ENCODE results near the gene CDC34.

Gene CDC34

DNA sequence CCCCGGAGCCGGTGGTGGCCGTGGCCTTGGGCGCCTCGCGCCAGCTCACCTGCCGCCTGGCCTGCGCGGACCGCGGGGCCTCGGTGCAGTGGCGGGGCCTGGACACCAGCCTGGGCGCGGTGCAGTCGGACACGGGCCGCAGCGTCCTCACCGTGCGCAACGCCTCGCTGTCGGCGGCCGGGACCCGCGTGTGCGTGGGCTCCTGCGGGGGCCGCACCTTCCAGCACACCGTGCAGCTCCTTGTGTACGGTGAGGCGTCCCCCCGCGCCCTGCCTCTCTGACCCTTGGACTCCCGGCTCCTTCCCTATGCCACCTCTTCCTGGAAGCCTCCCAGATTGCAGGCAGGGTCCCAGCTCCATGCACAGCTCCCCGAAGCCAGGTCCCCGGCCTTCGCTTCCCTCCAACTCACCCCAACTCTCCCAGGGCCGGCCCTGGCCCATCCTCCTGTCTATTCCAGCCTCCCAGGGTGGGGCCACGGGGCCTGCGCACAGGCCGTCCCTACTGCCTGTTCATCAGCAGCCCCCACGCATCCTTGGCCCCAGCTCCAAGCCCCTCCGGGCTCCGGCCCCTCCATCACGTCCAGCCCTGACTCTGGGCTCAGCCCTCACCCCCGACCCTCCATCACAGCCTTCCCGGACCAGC is 33.6 kb upstream of the CDC34 start:
- no peak for DNase-seq

DNA sequence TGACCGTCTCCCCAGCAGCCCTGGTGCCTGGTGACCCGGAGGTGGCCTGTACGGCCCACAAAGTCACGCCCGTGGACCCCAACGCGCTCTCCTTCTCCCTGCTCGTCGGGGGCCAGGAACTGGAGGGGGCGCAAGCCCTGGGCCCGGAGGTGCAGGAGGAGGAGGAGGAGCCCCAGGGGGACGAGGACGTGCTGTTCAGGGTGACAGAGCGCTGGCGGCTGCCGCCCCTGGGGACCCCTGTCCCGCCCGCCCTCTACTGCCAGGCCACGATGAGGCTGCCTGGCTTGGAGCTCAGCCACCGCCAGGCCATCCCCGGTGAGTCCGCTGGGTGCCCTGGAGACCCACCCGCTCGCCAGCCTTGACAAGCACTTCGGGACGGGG is 33.1 kb upstream of the CDC34 start:
- DNase-seq = no peak

DNA sequence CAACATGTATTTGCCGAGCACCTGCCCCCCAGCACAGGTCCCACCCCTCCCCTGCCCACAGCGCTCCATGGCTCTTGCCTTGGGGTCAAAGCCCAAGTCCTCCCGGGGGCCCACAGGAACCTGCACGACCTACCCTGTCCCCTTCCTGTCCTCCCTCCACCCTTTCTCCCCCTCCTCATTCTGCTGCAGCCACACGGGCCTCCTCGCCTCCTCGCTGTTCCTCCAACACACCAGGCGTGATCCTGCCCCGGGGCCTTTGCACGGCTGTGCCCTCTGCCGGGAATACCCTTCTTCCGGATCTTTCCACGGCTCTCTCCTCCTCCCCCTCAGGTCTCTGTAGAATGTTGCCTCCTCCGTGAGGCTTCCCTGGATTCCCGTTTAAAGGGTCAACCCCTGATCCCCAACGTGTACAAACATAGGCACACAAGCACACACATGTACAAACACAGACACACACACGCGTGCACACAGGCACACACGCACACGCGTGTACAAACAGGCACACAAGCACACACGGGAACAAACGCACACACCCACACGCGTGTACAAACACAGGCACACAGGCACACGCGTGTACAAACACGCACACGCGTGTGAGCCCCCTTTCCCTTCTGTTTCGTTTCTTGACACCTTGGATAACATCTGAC is 32.5 kb upstream of the CDC34 start:
- no peak for DNase-seq

DNA sequence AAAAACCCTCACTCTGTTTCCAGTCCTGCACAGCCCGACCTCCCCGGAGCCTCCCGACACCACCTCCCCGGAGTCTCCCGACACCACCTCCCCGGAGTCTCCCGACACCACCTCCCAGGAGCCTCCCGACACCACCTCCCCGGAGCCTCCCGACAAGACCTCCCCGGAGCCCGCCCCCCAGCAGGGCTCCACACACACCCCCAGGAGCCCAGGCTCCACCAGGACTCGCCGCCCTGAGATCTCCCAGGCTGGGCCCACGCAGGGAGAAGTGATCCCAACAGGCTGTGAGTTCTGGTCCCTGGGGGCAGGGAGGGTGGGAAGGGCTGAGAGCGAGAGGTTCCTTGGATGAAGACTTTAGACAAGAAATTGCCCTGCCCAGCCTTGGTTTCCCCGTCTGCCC is 29.9 kb upstream of the CDC34 start:
- DNase-seq = no peak

DNA sequence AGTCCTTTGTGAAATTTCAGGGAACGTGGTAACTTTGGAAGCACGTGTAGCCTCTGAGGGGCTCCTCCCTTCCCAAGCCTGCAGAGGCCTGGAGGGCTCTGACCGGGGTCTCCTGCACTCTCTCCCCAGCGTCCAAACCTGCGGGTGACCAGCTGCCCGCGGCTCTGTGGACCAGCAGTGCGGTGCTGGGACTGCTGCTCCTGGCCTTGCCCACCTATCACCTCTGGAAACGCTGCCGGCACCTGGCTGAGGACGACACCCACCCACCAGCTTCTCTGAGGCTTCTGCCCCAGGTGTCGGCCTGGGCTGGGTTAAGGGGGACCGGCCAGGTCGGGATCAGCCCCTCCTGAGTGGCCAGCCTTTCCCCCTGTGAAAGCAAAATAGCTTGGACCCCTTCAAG is 26.9 kb upstream of the CDC34 start:
- DNase-seq = no peak

DNA sequence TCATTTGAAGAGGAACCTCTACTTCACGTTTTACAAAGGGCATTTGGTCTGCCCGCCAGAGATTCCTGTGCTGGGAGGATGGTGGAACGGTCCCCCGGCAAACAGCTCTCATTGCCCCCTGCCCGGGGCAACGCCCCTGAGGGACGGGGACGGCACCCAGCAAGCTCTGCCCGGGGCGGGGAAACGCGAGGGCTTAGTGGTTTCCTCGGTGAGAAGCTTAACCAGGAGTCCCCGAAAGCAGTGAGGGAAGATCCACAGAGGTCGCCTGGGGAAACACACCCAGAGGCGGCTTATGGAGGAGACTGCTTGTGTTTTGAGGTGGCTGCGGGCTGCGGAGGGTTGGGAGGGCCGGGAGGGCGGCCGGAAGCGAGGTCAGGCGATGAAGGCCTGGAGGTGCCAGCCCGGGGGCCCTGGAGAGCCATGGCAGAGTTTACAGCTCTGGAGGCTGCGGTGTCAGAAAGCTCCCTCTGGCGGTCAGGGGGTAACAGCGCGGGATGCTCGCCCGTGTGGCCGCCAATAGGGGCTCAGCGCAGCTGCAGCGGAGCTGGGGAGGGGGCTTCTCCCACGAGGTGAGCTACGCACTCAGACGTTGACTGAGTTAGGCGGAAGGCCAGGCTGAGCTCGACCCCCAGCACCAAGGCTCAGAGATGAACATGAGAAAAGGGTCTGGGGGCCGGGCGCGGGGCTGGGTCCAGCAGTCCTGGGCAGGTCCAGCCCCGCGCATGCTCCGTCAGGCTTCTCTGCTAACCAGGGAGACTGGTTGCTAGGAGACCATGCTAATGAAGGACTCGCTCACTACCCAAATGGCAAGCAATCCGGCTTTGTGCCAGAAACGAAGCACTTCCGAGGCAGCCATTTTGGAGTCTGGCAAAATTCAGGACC is 24.9 kb upstream of the CDC34 start:
- DNase-seq = peak; percentile 94

DNA sequence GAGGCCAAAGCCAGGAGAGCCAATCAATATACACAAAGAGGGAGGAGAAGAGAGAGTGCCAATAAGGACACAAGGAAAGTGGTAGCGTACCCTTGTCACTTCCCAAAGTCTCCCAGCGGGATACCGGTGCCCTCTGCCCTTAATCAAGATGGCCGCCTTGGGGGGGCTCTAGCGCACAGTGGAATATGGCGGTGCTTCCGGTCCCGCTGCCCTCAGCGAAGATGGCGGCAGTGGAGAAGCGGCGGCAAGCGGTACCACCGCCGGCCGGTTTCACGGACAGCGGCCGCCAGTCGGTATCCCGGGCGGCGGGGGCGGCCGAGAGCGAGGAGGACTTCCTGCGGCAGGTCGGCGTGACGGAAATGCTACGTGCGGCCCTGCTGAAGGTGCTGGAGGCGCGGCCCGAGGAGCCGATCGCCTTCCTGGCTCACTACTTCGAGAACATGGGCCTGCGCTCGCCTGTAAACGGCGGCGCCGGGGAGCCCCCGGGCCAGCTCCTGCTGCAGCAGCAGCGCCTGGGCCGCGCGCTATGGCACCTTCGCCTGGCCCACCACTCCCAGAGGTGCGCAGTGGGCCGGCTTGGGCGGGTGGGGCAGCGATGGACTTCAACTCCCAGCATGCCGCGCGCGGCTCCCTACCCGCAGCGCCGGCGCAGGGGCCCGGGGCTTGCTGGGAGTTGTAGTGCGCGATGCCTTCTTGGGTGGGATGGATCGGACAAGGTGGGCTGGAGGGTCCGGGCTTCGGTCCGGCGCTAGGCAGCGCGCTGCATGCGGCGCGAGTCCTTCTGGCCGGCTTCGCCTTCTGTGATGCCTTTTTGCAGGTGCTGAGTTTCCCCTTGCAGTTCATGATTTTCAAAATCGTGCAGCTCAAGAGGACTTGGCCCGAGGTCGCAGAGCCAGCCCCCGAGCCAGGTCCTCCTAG is 24.0 kb upstream of the CDC34 start, which contains the start of gene TPGS1:
TPGS1 (plus strand) TSS at position 212 of the 918 bp plus-strand sequence; CDS start at position 222, 10 bp downstream.
- DNase-seq = peak; percentile 90

DNA sequence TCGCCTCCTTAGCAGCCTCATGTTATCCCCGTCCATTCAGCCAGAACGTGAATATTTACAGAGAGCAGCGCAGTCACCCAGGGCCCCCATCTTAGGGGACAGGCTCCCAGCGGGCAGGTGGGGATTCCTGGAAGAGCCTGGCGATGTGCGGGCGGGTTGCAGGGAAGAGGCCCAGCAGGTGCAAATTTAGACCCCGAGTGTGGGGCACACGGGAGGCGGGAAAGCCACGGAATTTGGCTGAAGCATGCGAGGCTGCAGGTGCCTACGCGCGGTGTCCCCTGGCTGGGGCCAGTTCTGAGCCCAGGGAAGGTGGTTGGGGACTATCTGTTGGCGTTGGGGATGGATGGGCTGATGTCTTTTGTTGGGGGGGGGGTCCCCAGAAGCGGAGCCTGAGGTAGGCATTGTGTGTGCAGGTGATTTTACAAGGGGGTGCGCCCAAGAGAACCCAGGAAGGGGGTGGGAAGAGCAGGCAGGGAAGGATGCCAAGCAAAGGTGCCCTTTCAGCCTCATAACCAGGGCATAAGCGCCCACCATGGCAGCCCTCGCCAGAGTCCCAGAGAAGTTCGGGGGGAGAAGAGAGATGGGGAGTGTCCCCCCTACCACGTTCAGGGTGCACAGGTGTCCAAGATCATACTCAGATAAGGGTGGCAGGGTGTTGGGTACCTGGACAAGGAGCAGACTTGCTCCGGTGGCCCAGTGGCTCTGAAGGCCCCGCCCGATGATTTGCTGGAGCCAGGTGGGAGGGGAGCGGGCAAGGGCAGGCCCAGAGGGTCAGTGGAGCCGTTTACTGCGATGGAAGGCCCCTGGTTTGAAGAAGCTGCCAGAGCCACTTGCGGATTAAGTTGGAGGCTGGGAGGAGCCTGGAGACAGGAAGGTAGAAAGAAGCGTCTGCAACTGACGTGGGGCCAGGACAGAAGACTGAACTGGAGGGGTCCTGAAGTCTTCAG is 23.1 kb upstream of the CDC34 start:
- DNase-seq = no peak

DNA sequence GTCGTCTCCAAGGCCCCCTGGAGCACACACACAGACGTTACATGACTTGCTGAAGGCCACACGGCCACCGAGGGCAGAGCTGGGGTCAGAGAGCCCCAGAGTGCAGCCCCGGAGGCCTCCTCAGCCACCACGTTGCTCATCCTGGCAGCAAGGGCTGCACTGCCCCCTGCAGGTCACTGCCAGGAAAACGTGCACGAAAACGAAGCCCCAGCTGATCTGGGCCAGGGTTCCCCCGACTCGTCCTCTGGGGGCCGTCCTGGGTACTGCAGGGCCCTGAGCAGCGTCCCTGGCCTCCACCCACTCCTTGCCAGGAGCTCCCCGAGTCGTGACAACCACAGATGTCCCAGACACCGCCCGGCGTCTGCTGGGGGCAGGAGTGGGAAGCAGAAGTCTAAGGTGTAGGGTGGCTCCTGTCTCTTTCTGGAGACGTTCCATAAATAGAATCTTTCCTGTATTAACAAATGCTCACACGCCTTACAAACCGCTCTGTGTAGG is 20.9 kb upstream of the CDC34 start:
- DNase-seq = peak; percentile 92

DNA sequence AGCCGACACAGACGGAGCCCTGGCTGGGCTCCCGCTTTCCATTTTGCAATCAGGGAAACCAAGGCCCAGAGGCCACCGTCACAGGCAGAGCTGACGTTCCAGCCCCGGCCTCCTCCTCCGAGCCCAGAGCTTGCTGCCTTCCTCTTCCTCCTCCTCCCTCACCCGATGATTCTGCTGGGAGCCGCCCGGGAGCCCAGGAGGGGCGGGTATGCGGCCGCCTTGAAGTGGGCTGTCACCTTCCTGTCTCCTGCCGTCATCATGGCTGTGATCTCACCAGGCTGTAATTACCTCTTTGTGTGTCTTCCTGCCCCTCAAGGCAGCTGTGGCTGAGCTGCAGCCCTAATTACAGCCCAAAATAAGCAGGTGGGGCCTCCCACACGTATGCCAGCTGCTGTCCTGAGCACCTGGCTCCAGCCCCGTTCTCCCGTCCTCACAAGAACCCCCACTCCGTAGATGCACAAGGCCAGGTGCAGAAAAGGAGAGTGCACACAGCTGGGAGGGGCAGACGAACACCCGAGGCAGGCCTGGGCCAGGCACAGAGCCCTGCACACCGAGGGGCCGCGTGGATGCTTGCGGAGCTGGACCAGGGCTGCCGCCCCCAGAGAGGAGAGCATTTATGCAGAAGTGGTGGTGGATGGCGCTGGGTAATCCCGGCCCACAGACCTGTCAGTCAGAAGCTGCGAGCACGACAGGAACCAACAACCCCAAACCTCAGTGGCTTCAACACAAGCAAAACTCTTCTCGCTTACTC is 20.3 kb upstream of the CDC34 start:
- DNase-seq = peak; percentile 65

DNA sequence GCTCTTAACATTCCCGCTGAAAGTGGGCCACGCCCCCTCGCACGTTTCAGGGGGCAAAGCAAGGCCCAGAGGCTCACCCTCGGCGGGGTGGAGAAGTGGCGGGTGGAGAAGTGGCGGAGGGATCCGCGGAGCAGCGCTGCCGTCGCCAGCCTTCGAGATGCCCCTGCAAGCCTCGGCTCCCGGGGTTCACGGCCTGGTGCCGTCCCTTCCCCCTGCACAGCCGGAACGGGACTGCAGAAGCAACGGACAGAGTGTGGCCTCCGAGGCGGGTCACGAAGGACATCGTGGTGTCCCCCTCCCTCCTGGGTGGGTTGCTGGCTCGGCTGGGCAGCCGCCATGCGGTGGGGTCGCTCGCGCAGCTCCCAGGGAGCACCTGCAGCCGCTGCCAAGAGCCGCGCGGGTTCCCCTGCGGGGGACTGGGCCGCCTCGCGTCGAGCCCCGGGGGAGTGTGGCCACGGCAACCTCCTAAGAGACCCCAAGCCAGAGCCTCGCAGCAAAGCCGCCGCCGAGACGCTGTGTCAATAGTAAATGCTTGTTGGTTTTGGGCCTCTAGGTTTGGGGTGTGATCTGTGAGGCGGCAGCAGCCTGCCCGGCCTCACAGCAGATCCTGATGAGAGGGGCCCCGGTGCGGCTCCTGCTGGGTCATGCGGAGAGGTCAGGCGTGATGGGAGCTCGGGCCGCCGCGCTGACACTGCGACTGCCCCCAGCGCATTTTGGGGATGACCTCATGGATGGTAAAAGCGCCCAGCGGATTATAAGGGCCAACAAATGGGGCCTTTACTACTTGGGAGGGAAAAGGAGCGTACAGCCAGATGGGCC is 18.8 kb upstream of the CDC34 start:
- no peak for DNase-seq

DNA sequence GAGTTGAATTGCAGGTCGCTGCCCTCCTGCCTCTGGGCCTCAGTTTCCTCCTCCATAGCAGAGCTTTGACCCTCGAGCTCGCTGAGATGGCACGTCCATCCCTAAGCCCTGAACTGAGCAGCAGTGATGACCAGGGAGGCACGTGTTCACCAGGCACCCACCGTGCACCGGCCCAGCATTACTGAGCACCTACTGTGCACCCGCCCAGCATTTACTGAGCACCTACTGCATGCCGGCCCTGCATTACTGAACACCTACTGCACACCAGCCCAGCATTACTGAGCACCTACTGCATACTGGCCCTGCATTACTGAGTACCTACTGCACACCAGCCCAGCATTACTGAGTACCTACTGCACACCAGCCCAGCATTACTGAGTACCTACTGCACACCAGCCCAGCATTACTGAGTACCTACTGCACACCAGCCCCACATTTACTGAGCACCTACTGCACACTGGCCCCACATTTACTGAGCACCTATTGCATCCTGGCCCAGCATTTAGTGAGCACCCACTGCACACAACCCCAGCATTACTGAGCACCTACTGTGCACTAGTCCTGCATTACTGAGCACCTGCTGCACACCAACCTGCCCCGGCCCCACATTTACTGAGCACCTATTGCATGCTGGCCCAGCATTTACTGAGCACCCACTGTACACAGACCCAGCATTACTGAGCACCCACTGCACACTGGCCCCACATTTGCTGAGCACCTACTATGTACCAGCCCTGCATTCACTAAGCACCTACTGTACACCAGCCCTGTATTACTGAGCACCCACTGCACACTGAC is 18.0 kb upstream of the CDC34 start:
- DNase-seq = no peak

DNA sequence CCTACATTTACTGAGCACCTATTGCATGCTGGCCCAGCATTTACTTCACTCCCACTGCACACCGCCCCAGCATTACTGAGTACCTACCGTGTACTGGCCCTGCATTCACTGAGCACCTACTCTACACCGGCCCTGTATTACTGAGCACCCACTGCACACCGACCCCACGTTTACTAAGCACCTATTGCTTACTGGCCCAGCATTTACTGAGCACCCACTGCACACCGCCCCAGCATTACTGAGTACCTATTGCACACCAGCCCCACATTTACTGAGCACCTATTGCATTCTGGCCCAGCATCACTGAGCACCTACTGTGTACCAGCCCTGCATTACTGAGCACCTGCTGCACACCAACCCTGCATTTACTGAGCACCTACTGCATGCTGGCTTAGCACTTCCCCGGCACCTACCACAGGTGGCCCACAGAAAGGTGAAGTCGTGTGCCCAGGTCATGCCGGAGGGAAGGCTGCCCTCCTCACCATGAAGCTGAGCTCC is 17.3 kb upstream of the CDC34 start:
- no peak for DNase-seq

DNA sequence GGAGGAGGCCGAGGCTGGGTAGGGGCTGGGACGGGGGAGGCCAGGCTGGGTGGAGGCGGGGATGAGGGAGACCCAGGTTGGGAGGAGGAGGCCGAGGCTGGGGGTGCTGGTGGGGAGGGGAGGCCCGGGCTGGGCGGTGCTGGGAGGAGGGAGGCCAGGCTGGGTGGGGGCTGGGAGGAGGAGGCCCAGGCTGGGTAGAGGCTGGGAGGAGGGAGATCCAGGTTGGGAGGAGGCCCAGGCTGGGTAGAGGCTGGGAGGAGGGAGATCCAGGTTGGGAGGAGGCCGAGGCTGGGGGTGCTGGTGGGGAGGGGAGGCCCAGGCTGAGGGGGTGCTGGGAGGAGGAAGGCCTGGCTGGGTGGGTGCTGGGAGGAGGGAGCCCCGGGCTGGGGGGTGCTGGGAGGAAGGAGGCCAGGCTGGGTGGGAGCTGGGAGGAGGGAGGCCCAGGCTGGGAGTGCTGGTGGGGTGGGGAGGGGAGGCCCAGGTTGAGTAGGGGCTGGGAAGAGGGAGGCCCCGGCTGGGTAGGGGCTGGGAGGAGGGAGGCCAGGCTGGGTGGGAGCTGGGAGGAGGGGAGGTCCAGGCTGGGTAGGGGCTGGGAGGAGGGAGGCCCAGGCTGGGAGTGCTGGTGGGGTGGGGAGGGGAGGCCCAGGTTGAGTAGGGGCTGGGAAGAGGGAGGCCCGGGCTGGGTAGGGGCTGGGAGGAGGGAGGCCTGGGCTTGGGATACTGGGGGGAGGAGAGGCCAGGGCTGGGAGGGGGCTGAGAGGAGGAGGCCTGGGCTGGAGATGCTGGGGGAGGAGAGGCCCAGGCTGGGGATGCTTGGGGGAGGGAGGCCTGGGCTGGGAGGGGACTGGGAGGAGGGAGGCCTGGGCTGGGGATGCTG is 13.6 kb upstream of the CDC34 start:
- DNase-seq = no peak

DNA sequence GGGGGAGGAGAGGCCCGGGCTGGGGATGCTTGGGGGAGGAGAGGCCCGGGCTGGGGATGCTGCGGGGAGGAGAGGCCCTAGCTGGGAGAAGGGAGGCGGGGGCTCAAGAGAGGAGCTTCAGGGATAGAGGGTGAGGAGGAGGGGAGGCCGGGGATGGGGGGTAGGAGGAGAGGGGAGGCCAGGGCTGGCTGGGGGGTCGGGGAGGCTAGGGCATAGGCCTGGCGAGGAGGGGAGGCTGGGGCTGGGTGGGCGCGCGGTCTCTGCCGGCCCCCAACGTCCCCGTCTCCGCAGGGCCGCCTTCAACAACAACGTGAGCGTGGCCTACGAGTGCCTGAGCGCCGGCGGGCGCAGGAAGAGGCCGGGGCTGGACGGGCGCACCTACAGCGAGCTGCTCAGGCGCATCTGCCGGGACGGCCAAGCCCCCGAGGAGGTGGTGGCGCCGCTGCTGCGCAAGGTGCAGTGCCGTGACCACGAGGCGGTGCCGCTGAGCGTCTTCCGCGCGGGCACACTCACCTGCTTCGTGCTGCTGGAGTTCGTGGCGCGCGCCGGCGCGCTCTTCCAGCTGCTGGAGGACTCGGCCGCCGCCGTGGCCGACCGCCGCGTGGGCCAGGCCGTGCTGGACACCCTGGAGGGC is 12.8 kb upstream of the CDC34 start:
- DNase-seq = peak; percentile 54

DNA sequence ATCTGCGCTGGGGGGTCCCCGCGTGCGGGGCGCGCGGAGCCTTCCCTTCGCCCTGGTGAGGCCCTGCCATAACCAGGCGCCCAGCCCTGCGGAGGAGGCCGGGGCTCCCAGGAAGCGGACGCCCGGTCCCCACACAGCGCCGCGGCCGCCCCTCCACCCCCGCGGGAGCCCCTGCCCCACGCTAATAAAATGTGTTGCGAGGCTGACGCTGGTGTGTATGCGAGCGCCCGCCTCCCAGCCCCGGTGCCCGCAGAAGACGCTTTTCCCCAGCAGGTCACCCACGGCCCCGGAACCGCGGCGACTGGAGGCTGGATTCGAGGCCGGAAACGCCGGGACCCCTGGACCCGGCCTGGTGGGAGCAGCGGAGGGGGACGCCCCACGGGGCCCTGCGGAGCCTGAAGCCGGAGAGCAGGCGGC is 12.1 kb upstream of the CDC34 start:
- no peak for DNase-seq

DNA sequence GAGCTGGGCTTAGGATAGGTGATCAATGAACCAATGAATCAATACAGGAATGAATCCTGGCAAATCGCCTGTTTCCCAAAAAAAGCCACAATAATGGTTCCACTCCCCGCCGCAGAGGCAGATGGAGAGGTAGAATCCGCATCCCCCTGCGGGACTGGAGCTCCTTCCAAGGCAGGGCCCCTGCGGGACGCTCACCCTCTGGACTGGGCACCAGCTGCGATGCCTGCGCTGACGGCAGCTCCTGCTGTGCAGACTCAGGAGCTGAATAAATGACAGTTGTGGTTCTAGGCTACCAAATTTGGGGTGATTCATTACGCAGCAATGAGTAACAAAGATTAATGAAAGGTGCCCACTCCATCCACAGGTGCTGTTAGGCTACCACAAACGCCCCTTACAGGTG is 8.8 kb upstream of the CDC34 start:
- DNase-seq = no peak

Data from stimulated activated naive CD4-positive, alpha-beta T cell treated with Interleukin-2 at 50 U/mL for 16 hours (primary cell).